H1 (cell line): ENCODE data around the gene NDRG2. TPM values are rescaled to one million over a fixed set of nuclear protein-coding genes. Genes with fewer than 3 reads are reported as not detected.

Experiments
- CTCF ChIA-PET: fragments of 300-600 bp; sonication (Branson Sonifier 250); formaldehyde crosslinking; loops from one replicate; lab custom pipeline; 2021; ENCODE audit not compliant: partially characterized antibody; lab: Charles Lee
- POLR2A ChIA-PET: fragments of 300-600 bp; sonication (Branson Sonifier 250); formaldehyde crosslinking; loops from one replicate; lab custom pipeline; 2021; ENCODE audit warnings: inconsistent platforms; ENCODE audit not compliant: partially characterized antibody; lab: Charles Lee
- DNase-seq, 2 experiments: peaks; one replicate each; pipeline versions ENCODE4 v3.0.0 to v3.0.0-alpha.2; 2010 to 2022; ENCODE audit warnings: low spot score in 2 of 2, low read depth in 1 of 2, mixed read lengths in 1 of 2
- FAIRE-seq: peaks from 2 replicates; lab custom pipeline; 2011; peaks lifted over from hg19 to GRCh38; lab: Jason Lieb, UNC
- H2AFZ ChIP-seq: 2 replicates; pipeline ENCODE4 v1.8.1; 2012; ENCODE audit warnings: low read length, inconsistent platforms
- H2AK5ac ChIP-seq: 2 replicates; pipeline ENCODE4 v1.6.1; 2013; ENCODE audit warnings: low read depth, low read length
- H2BK120ac ChIP-seq: replicated peaks from 2 replicates; pipeline ENCODE3; 2013; ENCODE audit warnings: low read depth, low read length, inconsistent platforms
- H2BK12ac ChIP-seq: 2 replicates; pipeline ENCODE4 v1.6.1; 2013; ENCODE audit warnings: low read depth, low read length
- H2BK15ac ChIP-seq: 2 replicates; pipeline ENCODE4 v1.6.1; 2013; ENCODE audit warnings: low read length
- H2BK20ac ChIP-seq: 2 replicates; pipeline ENCODE4 v1.6.1; 2013; ENCODE audit warnings: low read length
- H2BK5ac ChIP-seq: 2 replicates; pipeline ENCODE4 v1.6.1; 2013; ENCODE audit warnings: low read depth, low read length
- H3K14ac ChIP-seq: 2 replicates; pipeline ENCODE4 v1.6.1; 2013; ENCODE audit warnings: inconsistent platforms; ENCODE audit not compliant: insufficient read length
- H3K18ac ChIP-seq: 2 replicates; pipeline ENCODE4 v1.6.1; 2013; ENCODE audit warnings: low read length; ENCODE audit errors: extremely low read depth
- H3K23ac ChIP-seq: 2 replicates; pipeline ENCODE4 v1.6.1; 2013; ENCODE audit warnings: inconsistent platforms; ENCODE audit not compliant: insufficient read length
- H3K23me2 ChIP-seq: 2 replicates; pipeline ENCODE4 v1.6.1; 2013; ENCODE audit warnings: low read depth, low read length
- H3K27ac ChIP-seq: 2 replicates; pipeline ENCODE4 v1.6.1; 2011; ENCODE audit warnings: low read depth, low read length, inconsistent platforms
- H3K27me3 ChIP-seq, 4 experiments: replicated peaks in 1 of 4; 1 replicate in 1 of 4; 2 replicates in 3 of 4; pipeline versions ENCODE4 v1.6.1 to v1.8.1; 2011 to 2013; ENCODE audit warnings: low read length in 3 of 4, mild to moderate bottlenecking in 3 of 4, inconsistent platforms in 2 of 4, mixed read lengths in 2 of 4, moderate library complexity in 1 of 4; ENCODE audit not compliant: control insufficient read depth in 3 of 4, insufficient read depth in 3 of 4; ENCODE audit errors: extremely low read depth in 1 of 4
- H3K36me3 ChIP-seq, 4 experiments: 2 replicates each; pipeline versions ENCODE4 v1.6.1 to v1.8.1; 2011 to 2013; ENCODE audit warnings: mild to moderate bottlenecking in 4 of 4, low read length in 3 of 4, moderate library complexity in 2 of 4, control low read depth in 1 of 4, inconsistent platforms in 1 of 4; ENCODE audit not compliant: insufficient read depth in 4 of 4, control insufficient read depth in 2 of 4
- H3K4ac ChIP-seq: replicated peaks from 2 replicates; pipeline ENCODE3; 2013; ENCODE audit warnings: low read length, low read depth, mixed read lengths, inconsistent platforms; ENCODE audit not compliant: insufficient read length
- H3K4me1 ChIP-seq, 4 experiments: replicated peaks in 1 of 4; 1 replicate in 1 of 4; 2 replicates in 3 of 4; pipeline versions ENCODE4 v1.6.1 to v1.8.1; 2011 to 2013; ENCODE audit warnings: low read length in 3 of 4, inconsistent platforms in 2 of 4, mixed read lengths in 1 of 4; ENCODE audit not compliant: insufficient read depth in 4 of 4, control insufficient read depth in 3 of 4
- H3K4me2 ChIP-seq, 2 experiments: 2 replicates each; pipeline versions ENCODE4 v1.6.1 to v1.8.1; 2011 to 2013; ENCODE audit warnings: low read depth in 2 of 2, low read length in 2 of 2, control low read depth in 1 of 2, inconsistent platforms in 1 of 2, mild to moderate bottlenecking in 1 of 2; ENCODE audit not compliant: insufficient read depth in 1 of 2
- H3K4me3 ChIP-seq, 4 experiments: fragments of 200-600, 300-600 bp in 1 of 4; sonication (generic), shearing (Covaris generic), sonication (Bioruptor Twin) in 1 of 4; 2 replicates each; pipeline versions ENCODE4 v1.5.1 to v1.8.1; 2011 to 2016; ENCODE audit warnings: low read length in 4 of 4, low read depth in 3 of 4, control low read depth in 2 of 4, inconsistent platforms in 2 of 4, mild to moderate bottlenecking in 2 of 4, mixed read lengths in 1 of 4, moderate library complexity in 1 of 4; ENCODE audit not compliant: insufficient read depth in 2 of 4; ENCODE audit errors: extremely low read depth in 1 of 4
- H3K56ac ChIP-seq: replicated peaks from 2 replicates; pipeline ENCODE3; 2013; ENCODE audit warnings: low read depth, mild to moderate bottlenecking, mixed read lengths, low read length, inconsistent platforms; ENCODE audit not compliant: insufficient read length
- H3K79me1 ChIP-seq: 2 replicates; pipeline ENCODE4 v1.6.1; 2013; ENCODE audit warnings: low read depth, low read length, control low read depth
- H3K79me2 ChIP-seq, 2 experiments: 2 replicates each; pipeline versions ENCODE4 v1.6.1 to v1.8.1; 2012 to 2013; ENCODE audit warnings: low read length in 2 of 2, mild to moderate bottlenecking in 2 of 2, inconsistent platforms in 1 of 2; ENCODE audit not compliant: insufficient read depth in 2 of 2, control insufficient read depth in 1 of 2
- H3K9ac ChIP-seq, 4 experiments: replicated peaks in 1 of 4; 1 replicate in 1 of 4; 2 replicates in 3 of 4; pipeline versions ENCODE4 v1.6.1 to v1.8.1; 2011 to 2013; ENCODE audit warnings: low read depth in 3 of 4, low read length in 3 of 4, control low read depth in 2 of 4, mild to moderate bottlenecking in 2 of 4, moderate library complexity in 2 of 4, inconsistent platforms in 1 of 4; ENCODE audit errors: extremely low read depth in 1 of 4
- H3K9me3 ChIP-seq, 2 experiments: 2 replicates each; pipeline versions ENCODE4 v1.6.1 to v1.8.1; 2012 to 2013; ENCODE audit warnings: mild to moderate bottlenecking in 2 of 2, moderate library complexity in 2 of 2, control low read depth in 1 of 2, inconsistent platforms in 1 of 2, low read depth in 1 of 2, low read length in 1 of 2, mixed read lengths in 1 of 2; ENCODE audit not compliant: insufficient read depth in 2 of 2
- H4K20me1 ChIP-seq, 2 experiments: replicated peaks in 1 of 2; 2 replicates each; pipeline versions ENCODE3 to v1.8.1; 2011 to 2013; ENCODE audit warnings: inconsistent platforms in 2 of 2, low read length in 2 of 2, mild to moderate bottlenecking in 1 of 2; ENCODE audit not compliant: insufficient read depth in 2 of 2, control insufficient read depth in 1 of 2
- H4K5ac ChIP-seq: 2 replicates; pipeline ENCODE4 v1.6.1; 2013; ENCODE audit warnings: low read length, low read depth, mixed read lengths, inconsistent platforms; ENCODE audit not compliant: insufficient read length
- H4K8ac ChIP-seq: 2 replicates; pipeline ENCODE4 v1.8.0; 2013; ENCODE audit warnings: mild to moderate bottlenecking, moderate library complexity, low read length, inconsistent platforms; ENCODE audit not compliant: insufficient read depth; ENCODE audit errors: extremely low read depth
- H4K91ac ChIP-seq: replicated peaks from 2 replicates; pipeline ENCODE3; 2013; ENCODE audit warnings: low read length, mixed read lengths, inconsistent platforms; ENCODE audit not compliant: insufficient read length
- BACH1 ChIP-seq: IDR thresholded peaks from 2 replicates; pipeline ENCODE4 v1.6.1; 2012; ENCODE audit warnings: low read length, improper control_type of control experiment
- BCL11A ChIP-seq, 2 experiments: IDR thresholded peaks; one replicate each; pipeline ENCODE4 v1.6.1; 2011; ENCODE audit warnings: low read depth in 2 of 2, low read length in 2 of 2, mild to moderate bottlenecking in 2 of 2
- CHD2 ChIP-seq: IDR thresholded peaks from 2 replicates; pipeline ENCODE4 v1.6.1; 2012; ENCODE audit warnings: low read length, improper control_type of control experiment
- EGR1 ChIP-seq: IDR thresholded peaks from 2 replicates; pipeline ENCODE4 v1.6.1; 2011; ENCODE audit warnings: low read depth, low read length, borderline replicate concordance
- GABPA ChIP-seq: IDR thresholded peaks from 2 replicates; pipeline ENCODE4 v1.6.1; 2011; ENCODE audit warnings: mild to moderate bottlenecking, low read length, moderate library complexity, borderline replicate concordance; ENCODE audit not compliant: insufficient read depth
- MAFK ChIP-seq: IDR thresholded peaks from 2 replicates; pipeline ENCODE4 v1.6.1; 2012; ENCODE audit warnings: low read depth, mild to moderate bottlenecking, improper control_type of control experiment, low read length
- POLR2AphosphoS5 ChIP-seq: IDR thresholded peaks from 2 replicates; pipeline ENCODE4 v1.6.1; 2011; ENCODE audit warnings: low read depth, low read length
- TCF12 ChIP-seq: IDR thresholded peaks from 2 replicates; pipeline ENCODE4 v1.6.1; 2011; ENCODE audit warnings: low read depth, mild to moderate bottlenecking, low read length
- WGBS, 2 experiments: shearing (Covaris generic) in 1 of 2; methylation state at CpG; one replicate each; pipeline versions ENCODE4 v1.1.6 to v1.1.7; 2013 to 2015; ENCODE audit warnings: low lambda C conversion rate in 2 of 2, mixed read lengths in 2 of 2, inconsistent platforms in 1 of 2, low coverage in 1 of 2, missing lambda C conversion rate in 1 of 2; ENCODE audit not compliant: insufficient replicate concordance in 2 of 2, insufficient coverage in 1 of 2, insufficient read length in 1 of 2; ENCODE audit errors: extremely low coverage in 1 of 2, missing lambda C conversion rate in 1 of 2; 5-methylcytosine and 5-hydroxymethylcytosine counted together
- polyA plus RNA-seq, 7 experiments: library from polyadenylated mRNA; depleted of rRNA in 3 of 7; stranded (reverse) in 5 of 7; unstranded in 2 of 7; fragments of >200 nt in 5 of 7; fragments of 200-250 nt in 2 of 7; gene quantifications; 1 replicate in 5 of 7; 2 replicates in 1 of 7; 4 replicates in 1 of 7; pipeline versions ENCODE4 v1.2.1 to v1.2.3, GENCODE V29; 2011 to 2013; ENCODE audit warnings: missing spikeins in 2 of 7, mixed read lengths in 2 of 7
- total RNA-seq: library from RNA; stranded (reverse); fragmentation: NEBNext Ultra II Directional; extraction: Animal tissue kit (Norgen Biotek cat#: 25700); gene quantifications from 2 replicates; pipeline ENCODE4 v1.2.1, GENCODE V29; 2021

NDRG2 gene
- total and polyA plus RNA-seq, 2 of the 8 experiments (the other 6 are each of a cell fraction or from before 2014, with no cell fraction given), result 29.9 to 48.6 TPM

DNA sequence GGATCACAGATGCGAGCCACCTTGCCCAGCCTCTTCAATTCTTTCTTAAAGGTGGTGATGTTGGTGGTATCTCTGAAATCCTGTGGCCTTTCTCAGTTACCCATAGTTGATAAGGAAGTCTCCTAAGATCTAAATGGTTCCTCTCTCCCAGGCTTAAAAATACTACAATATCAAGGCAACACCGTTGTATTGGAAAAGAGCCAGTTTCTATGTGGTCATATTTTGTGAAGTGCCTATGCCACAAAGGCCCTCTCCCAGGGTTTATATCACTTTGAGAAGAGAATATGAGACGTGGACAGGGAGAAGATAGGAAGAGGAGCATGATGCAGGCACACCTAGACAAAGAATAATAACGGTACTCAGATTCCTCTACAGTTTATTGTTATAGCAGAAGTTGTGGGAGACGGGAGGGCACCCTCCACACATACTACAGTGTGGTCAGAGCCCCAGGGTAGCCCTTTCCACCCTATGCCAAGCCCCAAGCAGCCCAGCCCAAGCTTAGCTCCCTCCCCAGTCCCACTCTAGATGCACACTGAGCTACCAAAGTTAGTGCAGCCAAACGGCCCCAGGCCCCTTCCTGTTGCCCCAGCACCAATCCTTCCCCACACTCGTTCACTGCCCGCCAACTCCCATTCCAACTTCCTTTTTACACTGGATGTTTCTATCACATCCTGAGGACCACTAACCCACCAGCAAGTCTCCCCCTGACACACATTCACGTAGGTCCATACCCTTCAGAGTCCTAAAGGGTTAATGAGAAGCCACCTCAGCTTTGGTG lies 8.3 kb downstream of the NDRG2 start:
- Histone ChIP-seq H3K23ac (no peak overlapping the region), H2BK20ac (no peak overlapping the region), H4K5ac (no peak overlapping the region), H4K20me1 (no peaks in the 10 kb centered on the region), H2BK120ac (no peak overlapping the region), H2BK15ac (no peak overlapping the region), H3K14ac (no peak overlapping the region), H3K4me3 (no peak overlapping the region), H2BK5ac (no peak overlapping the region), H2AK5ac (no peak overlapping the region), H3K36me3 (peaks cover 0 to 5% (median under 1%) of the 10 kb centered on the region in 4 experiments; a peak in 3 of 8 replicates), H3K27ac (no peak overlapping the region), H3K27me3 (no peaks in the 10 kb centered on the region), H3K18ac (no peak overlapping the region), H3K4me2 (no peak overlapping the region), H4K91ac (no peak overlapping the region), H4K8ac (no peak overlapping the region), H3K4me1 (peaks cover 2 to 7% (median 5%) of the 10 kb centered on the region in 4 experiments; a peak in 5 of 7 replicates), H3K56ac (no peak overlapping the region), H2BK12ac (no peak overlapping the region), H3K23me2 (no peaks in the 10 kb centered on the region), H3K4ac (no peak overlapping the region), H3K79me2 (no peaks in the 10 kb centered on the region), H2AFZ (no peak overlapping the region), H3K9me3 (no peaks in the 10 kb centered on the region), H3K9ac (no peak overlapping the region), H3K79me1 (no peaks in the 10 kb centered on the region)
- ChIA-PET CTCF (interaction anchor here (0.9 to 16.1 kb wide), 16 partner anchors 9 to 601 kb away, joined by 3 to 371 read pairs (median 41); partner anchors contain the start of genes ARHGEF40, RNASE13, RNASE7 and SLC39A2), POLR2A (interaction anchor here (0.6 to 2.8 kb wide), 6 partner anchors 8 to 71 kb away, joined by 3 to 36 read pairs (median 7); partner anchors contain the start of genes NDRG2 and RNASE7)
- WGBS, 2 experiments, result 86% methylated on average over 9 of the region's 9 CpGs; no CpG with 5 or more reads in 1 of the 2 experiments
- DNase-seq (no peak), FAIRE-seq (no peak)
- TF ChIP-seq POLR2AphosphoS5, result no peak
- no peak for TF ChIP-seq EGR1
- no peak for TF ChIP-seq TCF12
- TF ChIP-seq BACH1, result no peak
- TF ChIP-seq GABPA, result no peak
- no peak for TF ChIP-seq MAFK
- no peak for TF ChIP-seq CHD2
- no peak for TF ChIP-seq BCL11A (IDR thresholded peaks at IDR 0.05; ENCODE audit: low read depth in 2 of 2, low read length in 2 of 2)
